Measurements from ENCODE around the gene FAM89A. TPM values are rescaled to one million over a fixed set of nuclear protein-coding genes. Genes with fewer than 3 reads are reported as not detected.

Gene FAM89A
- total and polyA plus RNA-seq, 2 of the 8 experiments (the other 6 are each of a cell fraction or from before 2014, with no cell fraction given), result 2.1 to 2.2 TPM

DNA sequence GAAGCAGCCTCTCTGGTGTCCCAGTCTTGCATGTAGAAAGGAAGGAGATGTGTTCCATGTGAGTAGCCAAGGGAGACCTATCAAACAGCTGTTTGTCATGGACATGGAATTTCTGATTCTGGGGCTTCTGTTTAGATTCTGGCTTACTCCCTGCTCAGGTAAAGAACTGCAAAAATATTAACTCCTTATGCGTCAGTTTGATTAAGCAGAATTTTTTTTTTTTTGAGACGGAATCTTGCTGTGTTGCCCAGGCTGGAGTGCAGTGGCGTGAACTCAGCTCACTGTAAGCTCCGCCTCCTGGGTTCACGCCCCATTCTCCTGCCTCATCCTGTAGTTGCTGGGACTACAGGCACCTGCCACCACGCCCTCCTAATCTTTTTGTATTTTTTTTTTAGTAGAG is 54.3 kb downstream of the FAM89A start:
- Histone ChIP-seq H3K14ac (ENCODE audit: insufficient read length) (no peak overlapping the region), H3K4ac (replicated peaks; ENCODE audit: insufficient read length, low read depth, low read length) (no peak overlapping the region), H2AK5ac (ENCODE audit: low read depth, low read length) (no peak overlapping the region), H2BK5ac (ENCODE audit: low read depth, low read length) (no peak overlapping the region), H3K56ac (replicated peaks; ENCODE audit: insufficient read length, low read depth, low read length) (no peak overlapping the region), H3K27ac (ENCODE audit: low read depth, low read length) (no peak overlapping the region), H3K23me2 (ENCODE audit: low read depth, low read length) (no peaks in the 10 kb centered on the region; the same call in 1 of the 2 replicates), H4K20me1 (replicated peaks in 1 of 2; ENCODE audit: control insufficient read depth in 1 of 2, insufficient read depth in 2 of 2, low read length in 2 of 2) (peaks cover 16 to 37% of the 10 kb centered on the region in 2 experiments), H2BK12ac (ENCODE audit: low read depth, low read length) (no peak overlapping the region), H3K4me3 (ENCODE audit: extremely low read depth in 1 of 4, insufficient read depth in 2 of 4, low read depth in 3 of 4, low read length in 4 of 4) (no peak overlapping the region), H2BK120ac (replicated peaks; ENCODE audit: low read depth, low read length) (no peak overlapping the region), H3K4me2 (ENCODE audit: insufficient read depth in 1 of 2, low read depth in 2 of 2, low read length in 2 of 2) (peak overlapping the region in 1 of 2 experiments; percentile 60; a peak in 2 of 4 replicates), H3K18ac (ENCODE audit: extremely low read depth, low read length) (no peak overlapping the region), H4K5ac (ENCODE audit: insufficient read length, low read depth, low read length) (no peak overlapping the region), H2BK15ac (ENCODE audit: low read length) (no peak overlapping the region), H3K4me1 (replicated peaks in 1 of 4; ENCODE audit: control insufficient read depth in 3 of 4, insufficient read depth in 4 of 4, low read length in 3 of 4) (peaks cover 0 to 6% (median 0%) of the 10 kb centered on the region in 4 experiments; a peak in 4 of 7 replicates), H3K9ac (replicated peaks in 1 of 4; ENCODE audit: extremely low read depth in 1 of 4, low read depth in 3 of 4, low read length in 3 of 4) (no peak overlapping the region), H2AFZ (ENCODE audit: low read length) (no peak overlapping the region), H3K23ac (ENCODE audit: insufficient read length) (no peak overlapping the region), H4K91ac (replicated peaks; ENCODE audit: insufficient read length, low read length) (no peak overlapping the region), H2BK20ac (ENCODE audit: low read length) (no peak overlapping the region), H4K8ac (ENCODE audit: extremely low read depth, insufficient read depth, low read length) (no peak overlapping the region), H3K36me3 (ENCODE audit: control insufficient read depth in 2 of 4, insufficient read depth in 4 of 4, low read length in 3 of 4) (peaks cover 0 to 2% (median 0%) of the 10 kb centered on the region in 4 experiments; a peak in 2 of 8 replicates), H3K79me2 (ENCODE audit: control insufficient read depth in 1 of 2, insufficient read depth in 2 of 2, low read length in 2 of 2) (no peaks in the 10 kb centered on the region), H3K79me1 (ENCODE audit: low read depth, low read length) (no peaks in the 10 kb centered on the region), H3K9me3 (ENCODE audit: insufficient read depth in 2 of 2, low read depth in 1 of 2, low read length in 1 of 2) (no peaks in the 10 kb centered on the region), H3K27me3 (replicated peaks in 1 of 4; ENCODE audit: control insufficient read depth in 3 of 4, extremely low read depth in 1 of 4, insufficient read depth in 3 of 4, low read length in 3 of 4) (peaks cover 37 to 66% (median 60%) of the 10 kb centered on the region in 4 experiments)
- no peak for TF ChIP-seq RXRA (IDR thresholded peaks at IDR 0.05; ENCODE audit: insufficient read depth, low read depth, low read length)
- TF ChIP-seq TAF1 (IDR thresholded peaks at IDR 0.05; ENCODE audit: low read depth, low read length), result no peak
- TF ChIP-seq ZNF274 (IDR thresholded peaks at IDR 0.05; ENCODE audit: borderline replicate concordance, extremely low read depth, low read length), result no peak
- TF ChIP-seq CREB1 (IDR thresholded peaks at IDR 0.05), result no peak
- TF ChIP-seq MAFK (IDR thresholded peaks at IDR 0.05; ENCODE audit: low read depth, low read length), result no peak
- no peak for TF ChIP-seq SP1 (IDR thresholded peaks at IDR 0.05; ENCODE audit: low read depth, low read length)
- TF ChIP-seq, protein P1, sequence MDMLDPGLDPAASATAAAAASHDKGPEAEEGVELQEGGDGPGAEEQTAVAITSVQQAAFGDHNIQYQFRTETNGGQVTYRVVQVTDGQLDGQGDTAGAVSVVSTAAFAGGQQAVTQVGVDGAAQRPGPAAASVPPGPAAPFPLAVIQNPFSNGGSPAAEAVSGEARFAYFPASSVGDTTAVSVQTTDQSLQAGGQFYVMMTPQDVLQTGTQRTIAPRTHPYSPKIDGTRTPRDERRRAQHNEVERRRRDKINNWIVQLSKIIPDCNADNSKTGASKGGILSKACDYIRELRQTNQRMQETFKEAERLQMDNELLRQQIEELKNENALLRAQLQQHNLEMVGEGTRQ (IDR thresholded peaks at IDR 0.05; ENCODE audit: low read length), result no peak
- TF ChIP-seq BRCA1 (IDR thresholded peaks at IDR 0.05; ENCODE audit: low read depth, low read length), result no peak
- TF ChIP-seq HDAC2 (IDR thresholded peaks at IDR 0.05; ENCODE audit: borderline replicate concordance in 1 of 2, low read depth in 2 of 2, low read length in 2 of 2), result no peak
- TF ChIP-seq SAP30 (IDR thresholded peaks at IDR 0.05; ENCODE audit: insufficient read depth, insufficient replicate concordance, low read length), result no peak
- TF ChIP-seq GTF2F1 (IDR thresholded peaks at IDR 0.05; ENCODE audit: borderline replicate concordance, low read depth, low read length), result no peak
- TF ChIP-seq CEBPB (IDR thresholded peaks at IDR 0.05; ENCODE audit: low read depth, low read length), result no peak
- TF ChIP-seq SIX5 (IDR thresholded peaks at IDR 0.05; ENCODE audit: low read depth, low read length), result no peak
- TF ChIP-seq TBP (IDR thresholded peaks at IDR 0.05; ENCODE audit: low read depth, low read length), result no peak
- FAIRE-seq (no peak), DNase-seq (ENCODE audit: low read depth in 1 of 2, low spot score in 2 of 2) (no peak)
- CTCF ChIA-PET (ENCODE audit: partially characterized antibody), result interaction anchor here (0.6 to 1.2 kb wide), 4 partner anchors 8 to 1482 kb away, joined by 3 to 5 read pairs (median 3); no protein-coding TSS in a partner anchor
- POLR2A ChIA-PET (ENCODE audit: partially characterized antibody), result no interaction called here
- 86% methylated on average over 6 of the region's 6 CpGs; no CpG with 5 or more reads in 1 of the 2 experiments for WGBS, 2 experiments (ENCODE audit: extremely low coverage in 1 of 2, insufficient coverage in 1 of 2, insufficient read length in 1 of 2, insufficient replicate concordance in 2 of 2, low coverage in 1 of 2, low lambda C conversion rate in 2 of 2, missing lambda C conversion rate in 1 of 2)
